Stimulated activated CD8-positive, alpha-beta memory T cell treated with anti-CD3 and anti-CD28 coated beads, Interleukin-7, amount 100 ng/mL, for 1 hour (primary cell): Measurements from ENCODE around the gene ABI2.
"Not testable (repeated sequence)": the region's sequence is repeated elsewhere in the genome, so short reads cannot be mapped to it uniquely, and the experiment has no call there.

Experiments
- DNase-seq, 2 donors: peaks; one replicate each; pipeline ENCODE4 v3.0.0-alpha.2; 2020; ENCODE audit warnings: low read depth in 2 of 2

The ABI2 gene

DNA sequence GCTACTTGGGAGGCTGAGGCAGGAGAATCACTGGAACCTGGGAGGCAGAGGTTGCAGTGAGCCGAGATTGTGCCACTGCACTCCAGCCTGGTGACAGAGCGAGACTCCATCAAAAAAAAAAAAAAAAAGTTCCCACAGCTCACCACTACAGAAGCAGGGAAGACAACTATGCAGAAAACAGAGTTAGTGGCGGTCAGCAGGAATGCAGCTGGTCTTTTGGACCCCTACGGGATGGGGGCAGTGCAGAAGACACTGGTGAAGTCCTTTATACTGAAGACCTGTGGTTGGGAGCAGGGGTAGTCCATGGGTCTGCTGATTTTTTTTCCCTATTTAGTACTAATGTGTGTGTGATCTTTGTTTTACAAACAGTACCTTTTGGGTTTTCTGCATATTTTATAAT is 101.4 kb downstream of the ABI2 start:
- DNase-seq, result not testable (repeated sequence)

DNA sequence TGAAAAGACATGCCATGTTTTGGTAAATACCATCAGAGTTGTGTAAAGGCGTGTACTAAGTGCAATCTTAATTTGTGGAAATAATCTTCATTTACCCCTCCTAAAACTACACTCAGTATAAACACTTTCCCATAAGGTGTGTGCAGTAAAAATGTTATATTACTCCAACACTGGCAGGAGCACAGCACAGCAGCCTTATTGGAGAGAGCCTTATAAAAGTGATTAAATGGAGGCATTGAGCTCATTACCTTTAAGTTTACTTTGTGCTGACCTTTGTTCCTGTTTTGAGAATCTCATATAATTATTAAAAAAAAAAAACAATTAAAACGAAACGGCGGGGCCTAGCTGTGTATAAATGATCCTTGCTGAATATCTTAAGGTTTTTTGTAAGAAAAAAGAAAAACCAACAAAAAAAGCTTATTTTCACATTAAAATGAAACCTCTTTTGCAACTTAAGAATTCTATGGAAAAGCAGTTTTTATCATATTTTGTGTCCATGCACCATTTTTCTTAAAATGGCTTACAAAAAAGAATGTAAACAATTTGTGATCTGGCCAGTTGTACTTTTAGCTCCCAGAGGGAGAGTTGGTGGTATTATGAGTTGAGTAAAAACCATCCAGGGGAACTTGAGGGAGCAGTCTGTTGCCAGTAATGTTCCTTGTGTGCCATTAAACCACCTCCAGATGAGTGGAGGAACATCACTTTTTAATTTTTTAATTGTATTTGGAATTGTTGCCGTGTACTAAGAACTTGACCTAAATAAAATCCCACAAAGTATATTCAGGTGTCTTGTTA is 103.4 kb downstream of the ABI2 start:
- DNase-seq, result no peak

DNA sequence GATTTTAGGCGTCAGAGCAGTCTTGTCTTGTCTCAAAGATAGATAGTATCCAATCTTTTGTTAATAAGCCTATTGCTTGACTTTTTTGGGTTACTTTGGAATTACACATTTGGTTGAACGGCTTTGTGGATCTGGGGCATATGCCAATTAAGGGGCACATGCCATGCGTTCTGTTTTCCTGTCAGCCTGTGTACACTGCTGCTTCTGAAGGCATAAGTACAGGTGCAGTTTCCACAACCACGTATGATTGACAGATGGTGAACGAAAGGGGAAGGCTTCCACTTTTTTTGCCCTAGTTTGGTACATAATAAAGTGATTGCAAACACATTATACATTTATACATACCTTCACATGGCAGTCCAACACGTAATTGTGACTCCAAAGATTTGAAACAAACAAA is 104.6 kb downstream of the ABI2 start:
- DNase-seq, result no peak

DNA sequence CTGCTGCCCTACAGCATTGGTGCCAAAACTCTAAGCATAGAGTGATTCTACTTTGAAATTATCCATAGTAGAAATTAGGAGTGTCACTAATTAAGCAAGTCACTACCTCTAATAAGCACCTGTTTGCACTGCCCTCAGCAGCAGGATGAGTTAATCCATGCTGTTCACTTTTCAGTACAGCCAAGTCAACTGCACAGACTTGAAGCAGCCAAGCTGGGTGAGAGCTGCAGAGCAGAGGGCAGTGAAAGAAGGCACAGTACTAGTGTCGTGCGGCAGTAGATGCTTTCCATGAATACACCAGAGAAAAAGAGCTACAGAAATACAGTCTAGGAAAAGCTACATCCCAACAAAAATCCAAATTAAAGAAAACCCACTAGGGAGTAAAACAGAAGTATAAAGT is 108.3 kb downstream of the ABI2 start:
- DNase-seq, result no peak

DNA sequence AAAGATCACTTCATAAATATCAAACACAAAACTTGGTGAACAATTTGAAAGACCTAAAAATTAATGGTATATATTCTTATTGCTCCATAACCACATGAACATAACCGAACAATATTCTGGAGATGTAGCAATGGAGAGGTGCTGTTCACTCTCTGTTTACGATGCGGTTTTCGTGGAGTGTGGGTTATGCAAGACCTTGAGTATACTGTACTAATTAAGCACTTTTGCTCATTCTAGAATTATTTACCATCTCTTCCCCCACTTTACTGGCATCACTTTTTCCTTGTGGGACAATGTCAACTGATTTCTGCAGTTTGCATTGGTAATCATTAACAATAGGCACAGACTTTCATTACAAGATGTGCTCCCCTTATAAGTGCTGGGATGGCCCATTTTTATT is 109.3 kb downstream of the ABI2 start:
- no peak for DNase-seq

DNA sequence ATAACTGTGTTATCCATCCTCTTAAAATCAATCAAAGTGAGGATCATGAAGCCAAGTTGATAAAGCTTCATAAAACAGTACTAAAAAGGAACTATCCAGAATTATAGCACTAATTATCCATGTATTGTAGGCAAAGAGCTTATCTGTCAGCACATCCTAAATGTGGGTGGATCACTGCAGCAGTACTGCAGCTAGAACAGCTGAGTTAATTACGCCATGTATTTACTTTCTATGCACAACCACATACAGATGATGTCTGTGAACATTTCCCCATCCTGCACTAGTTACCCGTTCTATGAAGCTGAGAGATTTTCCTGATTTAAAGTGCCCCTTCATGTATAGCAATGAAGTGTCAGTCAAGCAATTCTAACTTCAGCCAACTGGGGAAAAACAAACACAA is 110.3 kb downstream of the ABI2 start:
- no peak for DNase-seq

DNA sequence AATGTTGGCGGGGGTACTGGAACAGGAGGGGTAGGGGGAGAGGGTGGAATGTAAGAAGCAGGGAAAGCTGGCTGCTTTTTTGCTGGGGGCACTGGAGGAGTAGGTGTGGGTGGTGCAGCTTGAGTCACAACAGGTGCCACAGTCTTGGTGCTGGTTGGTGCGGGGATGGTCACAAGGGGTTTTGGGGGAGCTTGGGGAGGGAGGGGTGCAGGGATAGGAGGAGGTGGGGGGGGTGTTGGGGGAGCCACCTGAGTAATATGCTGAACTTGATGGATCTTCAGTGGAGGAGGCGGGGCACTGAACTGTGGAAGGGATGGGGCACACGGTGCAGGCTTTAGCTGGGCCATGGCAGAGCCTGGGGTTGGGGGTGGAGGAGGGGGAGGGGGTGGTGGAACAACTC is 112.5 kb downstream of the ABI2 start:
- no peak for DNase-seq

DNA sequence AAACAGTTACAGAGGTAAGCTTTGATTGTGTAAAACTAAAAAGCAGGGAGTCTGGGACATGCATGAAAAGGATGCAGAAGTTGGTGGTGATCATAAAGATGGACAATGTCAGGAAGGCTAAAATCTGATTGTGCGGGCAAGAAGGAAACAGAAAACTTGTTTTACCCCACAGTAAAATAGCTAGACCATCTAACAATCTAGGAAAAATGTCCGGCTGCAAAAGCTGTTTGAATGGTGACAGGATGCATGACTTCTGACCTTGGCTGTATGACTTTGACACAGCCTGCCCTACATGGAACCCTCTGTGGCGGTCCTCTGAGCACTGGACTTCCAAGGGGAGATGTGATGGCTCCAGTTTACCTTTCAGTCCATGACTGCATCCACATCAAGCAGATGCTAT is 113.3 kb downstream of the ABI2 start:
- DNase-seq, result no peak

DNA sequence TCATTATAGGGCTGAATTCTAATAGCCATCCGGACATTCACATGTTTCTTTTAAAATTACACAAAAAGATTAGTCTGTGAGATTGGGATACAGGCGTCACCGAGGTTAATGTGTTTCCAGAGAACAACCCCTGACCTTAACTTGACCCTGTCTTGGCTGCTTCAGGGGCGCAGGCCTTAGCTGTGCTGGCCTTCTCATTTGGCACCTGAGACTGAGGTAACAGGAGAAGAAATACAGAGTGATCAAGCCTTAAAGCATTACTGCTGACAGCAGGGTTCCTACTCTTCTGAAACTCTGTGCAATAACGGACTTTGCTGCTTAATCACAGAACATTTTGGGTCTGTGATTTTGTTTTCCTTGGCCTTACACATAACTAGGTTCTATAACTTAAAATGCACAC is 114.3 kb downstream of the ABI2 start:
- DNase-seq, result no peak

DNA sequence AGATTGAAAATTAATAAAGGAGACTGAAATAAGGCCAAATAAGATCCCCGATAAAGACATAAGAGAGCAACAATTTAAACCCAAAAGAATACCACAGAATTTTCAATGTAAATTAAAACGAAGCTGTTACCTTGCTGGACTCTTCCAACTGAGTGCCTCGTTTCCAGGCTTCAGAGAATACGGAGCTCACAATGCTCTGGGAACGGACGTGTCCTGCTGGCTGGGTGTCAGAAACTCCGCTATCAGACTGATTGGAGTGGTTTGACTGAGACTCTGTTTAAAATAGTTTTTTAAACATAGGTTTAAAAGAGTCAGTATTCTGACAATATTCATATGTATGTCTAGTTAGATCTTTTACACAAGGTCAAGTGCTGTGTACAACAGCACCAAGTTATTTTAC is 116.5 kb downstream of the ABI2 start:
- no peak for DNase-seq

DNA sequence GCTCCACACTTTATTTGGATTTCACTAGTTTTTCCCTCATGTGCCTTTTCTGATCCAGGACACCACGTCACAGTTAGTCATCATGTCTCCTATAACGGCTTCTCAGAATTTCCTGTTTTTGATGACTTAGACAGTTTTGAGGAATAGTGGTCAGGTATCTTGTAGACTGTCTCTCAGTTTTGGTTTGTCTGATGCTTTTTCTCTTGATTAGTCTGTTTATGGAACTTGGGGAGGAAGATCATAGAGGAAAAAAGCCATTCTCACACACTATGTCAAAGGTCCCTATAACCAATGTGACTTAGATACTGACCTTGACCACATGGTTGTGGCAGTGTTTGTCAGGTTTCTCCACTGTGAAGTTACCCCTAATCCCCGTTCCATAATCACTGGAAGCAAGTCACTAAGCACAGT is 117.9 kb downstream of the ABI2 start:
- no peak for DNase-seq

DNA sequence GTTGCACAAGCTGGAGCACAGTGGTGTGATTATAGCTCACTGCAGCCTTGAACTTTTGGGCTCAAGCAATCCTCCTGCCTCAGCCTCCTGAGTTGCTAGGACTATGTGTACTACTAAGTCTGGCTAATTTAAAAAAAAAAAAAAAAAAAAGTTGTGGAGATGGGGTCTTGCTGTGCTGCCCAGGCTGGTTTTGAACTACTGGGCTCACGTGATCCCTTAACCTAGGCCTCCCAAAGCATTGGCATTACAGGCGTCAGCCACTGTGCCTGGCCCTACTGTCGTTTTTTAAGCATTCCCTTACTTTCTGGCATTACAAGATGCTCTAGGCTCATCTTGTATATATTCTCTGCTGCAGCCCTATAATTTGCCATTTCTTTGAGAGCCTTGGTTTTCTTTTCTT is 118.6 kb downstream of the ABI2 start:
- DNase-seq, result no peak

DNA sequence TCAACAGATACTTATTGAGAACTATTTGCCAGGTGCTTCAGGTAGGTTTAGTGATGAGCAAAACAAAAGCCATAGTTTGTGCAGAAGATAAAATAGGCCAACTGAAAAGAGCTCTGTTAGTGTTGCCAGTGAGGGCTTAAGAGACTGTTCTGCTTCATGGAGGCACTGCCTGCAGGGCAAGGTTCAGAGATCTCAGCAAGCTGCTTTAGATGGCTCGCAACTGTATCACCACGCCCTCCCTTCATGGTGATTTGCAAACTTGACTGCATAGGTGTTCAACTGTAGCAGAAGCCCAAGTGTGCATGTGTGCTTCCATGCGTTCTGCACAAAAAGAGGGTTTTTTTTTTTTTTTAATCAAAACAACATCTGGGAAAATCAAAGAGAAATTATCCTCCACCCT is 122.4 kb downstream of the ABI2 start:
- DNase-seq, result no peak

DNA sequence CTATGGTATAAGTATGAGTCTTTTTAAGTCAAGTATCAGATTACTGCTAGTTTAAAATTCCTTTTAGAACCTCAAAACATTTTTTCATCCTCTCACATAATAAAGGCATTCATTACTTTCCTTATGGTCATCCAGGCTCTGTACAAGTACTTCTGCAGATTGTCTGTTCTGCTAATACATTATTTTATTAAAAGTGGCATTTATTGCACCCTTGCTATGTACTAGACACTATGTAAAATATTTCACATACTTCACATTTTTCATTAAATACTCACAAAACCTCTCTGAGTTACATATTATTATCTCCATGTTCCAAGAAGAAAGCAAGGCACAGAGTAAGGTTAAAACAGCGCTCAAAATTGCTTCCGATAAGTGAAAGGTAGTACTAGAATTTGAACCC is 122.8 kb downstream of the ABI2 start:
- DNase-seq, result no peak

DNA sequence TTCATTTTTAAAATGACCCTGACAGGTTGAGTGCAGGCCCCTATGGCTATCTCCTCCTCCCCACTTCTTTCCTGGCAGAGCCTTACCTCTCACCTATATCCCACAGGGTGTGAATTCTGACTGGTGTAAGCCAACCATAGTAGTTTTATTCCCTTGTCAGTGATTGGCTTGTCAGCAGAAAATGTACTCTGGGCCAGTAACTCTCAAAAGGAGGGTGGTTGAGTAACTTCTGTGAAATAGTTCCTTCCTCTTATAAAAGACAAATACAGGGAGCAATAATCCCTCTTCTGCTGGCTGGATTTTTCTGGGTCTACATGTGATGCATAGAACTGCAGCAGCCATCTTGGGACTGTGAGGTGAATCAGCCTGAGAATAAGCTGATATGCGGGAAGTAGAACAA is 123.5 kb downstream of the ABI2 start:
- no peak for DNase-seq

DNA sequence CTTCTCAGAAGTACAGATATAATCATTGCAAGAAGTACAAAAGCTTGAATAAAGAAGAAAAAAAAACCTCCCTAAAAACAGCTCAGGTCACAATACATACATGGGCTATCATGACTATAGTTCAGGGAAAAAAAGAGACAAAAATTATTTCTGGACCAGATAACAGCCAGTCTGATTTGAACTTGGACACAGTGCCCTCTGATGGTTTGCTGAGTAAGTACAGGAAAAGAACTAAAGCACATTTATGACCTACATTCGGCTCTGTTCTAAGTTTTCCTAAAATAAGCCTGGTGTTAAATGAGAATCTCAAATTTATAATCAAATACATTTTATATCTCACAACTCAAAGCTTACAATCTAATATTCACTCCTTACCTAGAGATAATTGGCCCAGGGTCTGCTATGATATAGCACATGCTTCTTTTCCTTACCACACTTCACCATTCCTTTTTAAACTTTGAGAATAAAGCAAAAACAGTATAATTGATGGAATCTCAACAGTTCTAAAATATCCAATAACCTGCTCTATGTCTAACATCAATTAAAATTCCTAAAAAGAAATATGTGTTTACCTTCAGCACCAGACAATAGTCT is 125.8 kb downstream of the ABI2 start:
- DNase-seq, result no peak

DNA sequence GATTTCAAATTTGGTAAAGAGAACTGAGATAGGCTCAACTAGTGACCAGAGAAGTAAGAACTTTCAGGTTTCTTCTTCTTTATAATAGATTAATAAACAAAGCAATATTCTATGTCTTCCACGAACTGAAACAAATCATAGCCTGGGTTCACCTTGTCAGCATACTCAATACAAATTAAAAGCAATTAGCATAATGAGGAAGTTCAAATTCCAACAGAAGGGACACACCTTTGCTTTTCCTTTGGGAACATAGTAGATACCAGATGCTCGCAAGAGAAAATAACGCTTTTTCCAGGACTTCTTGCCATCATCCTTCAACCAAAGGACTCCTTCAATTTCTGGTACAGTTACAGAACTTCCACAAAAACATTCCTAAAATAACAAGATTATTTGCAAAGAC is 127.0 kb downstream of the ABI2 start:
- DNase-seq, result no peak

DNA sequence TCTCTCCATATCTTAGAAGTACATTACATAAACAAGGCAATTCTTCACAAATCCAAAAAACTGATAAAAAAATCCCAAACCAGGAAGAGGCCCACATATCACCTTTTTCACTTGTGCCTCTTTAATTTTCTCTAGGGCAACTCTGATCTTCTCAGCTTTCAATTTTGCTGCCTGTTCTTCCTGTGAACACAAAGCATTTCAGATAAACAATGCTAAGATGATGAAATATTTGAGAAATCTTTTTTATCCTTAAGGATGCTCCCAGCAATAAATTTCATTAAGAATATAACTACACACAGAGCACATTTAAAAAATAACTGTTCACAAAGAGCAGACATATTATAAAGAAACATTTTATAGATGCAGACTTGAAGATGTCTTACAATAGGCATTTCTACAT is 133.6 kb downstream of the ABI2 start:
- DNase-seq, result no peak

DNA sequence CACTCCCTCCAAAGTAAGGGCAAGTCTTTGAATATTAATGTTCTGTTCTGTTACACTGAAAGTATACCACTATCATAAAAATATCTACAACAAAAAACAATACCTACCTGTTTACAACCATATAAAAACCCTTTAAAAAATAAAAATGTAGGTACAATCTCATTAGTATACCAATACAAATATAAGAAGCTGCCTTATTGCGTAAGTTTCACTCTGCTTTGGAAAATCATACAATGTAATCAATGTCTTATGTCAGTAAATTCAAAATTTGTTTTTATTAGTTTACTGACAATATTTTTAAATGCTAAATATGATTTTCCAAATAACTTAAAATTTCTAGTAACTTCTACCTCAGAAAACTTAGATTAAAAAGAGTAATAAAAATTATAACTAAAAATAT is 134.1 kb downstream of the ABI2 start:
- DNase-seq, result no peak

DNA sequence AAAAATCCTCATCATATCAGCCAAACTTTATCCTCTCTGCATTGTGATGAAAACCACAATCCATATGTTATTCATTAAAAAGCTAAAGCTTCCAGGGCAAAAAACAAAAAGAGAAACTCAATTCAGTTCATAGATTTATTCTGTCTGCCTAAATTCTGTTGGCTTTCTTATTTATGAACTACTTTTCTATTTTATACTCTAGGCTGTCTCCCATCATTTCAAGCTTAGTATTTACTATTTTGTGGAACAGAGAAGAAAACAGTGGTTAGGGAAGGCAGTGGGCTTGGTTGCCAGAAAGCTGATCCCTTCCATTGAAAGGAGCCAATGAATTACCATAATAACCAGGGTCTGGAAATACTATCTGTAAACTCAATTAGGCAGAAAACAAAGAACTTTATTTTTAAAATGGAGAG is 135.1 kb downstream of the ABI2 start:
- DNase-seq, result no peak

DNA sequence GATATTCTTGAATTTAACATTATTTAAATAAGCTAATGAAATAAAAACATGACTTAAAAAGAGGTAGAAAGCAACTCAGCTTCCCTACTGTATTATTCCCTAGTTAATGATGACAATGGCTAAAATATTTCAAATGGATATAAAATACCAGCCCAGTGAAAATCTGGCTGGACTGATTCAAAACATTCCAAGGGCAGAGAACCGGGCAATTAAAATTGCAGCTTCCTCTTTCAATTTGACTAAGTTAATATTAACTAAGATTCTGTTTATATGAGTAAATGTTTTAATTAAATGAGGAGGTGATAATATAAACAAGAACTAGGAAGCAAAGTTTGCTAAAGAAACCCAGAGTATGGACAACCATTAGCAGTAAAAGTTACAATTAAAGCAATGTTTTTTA is 141.4 kb downstream of the ABI2 start:
- DNase-seq, result no peak

DNA sequence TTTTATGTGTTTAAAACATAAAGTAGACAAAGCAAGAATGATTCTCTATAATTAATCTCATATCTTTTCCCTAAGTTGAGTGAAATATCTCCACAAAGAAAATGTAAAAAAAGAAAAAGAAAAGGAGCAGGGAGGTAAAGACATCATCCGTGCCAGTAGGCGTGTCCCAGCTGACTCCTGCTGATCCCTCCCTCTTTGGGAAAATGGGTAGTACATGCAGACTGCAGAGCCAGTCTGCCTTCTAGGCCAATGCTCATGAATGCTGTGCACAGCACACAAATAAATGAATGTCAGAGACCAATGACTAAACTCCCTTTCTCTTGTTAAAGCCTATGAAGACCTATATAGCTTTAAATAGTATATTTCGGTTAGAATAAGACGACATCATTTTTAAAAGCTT is 142.2 kb downstream of the ABI2 start:
- DNase-seq, result no peak

DNA sequence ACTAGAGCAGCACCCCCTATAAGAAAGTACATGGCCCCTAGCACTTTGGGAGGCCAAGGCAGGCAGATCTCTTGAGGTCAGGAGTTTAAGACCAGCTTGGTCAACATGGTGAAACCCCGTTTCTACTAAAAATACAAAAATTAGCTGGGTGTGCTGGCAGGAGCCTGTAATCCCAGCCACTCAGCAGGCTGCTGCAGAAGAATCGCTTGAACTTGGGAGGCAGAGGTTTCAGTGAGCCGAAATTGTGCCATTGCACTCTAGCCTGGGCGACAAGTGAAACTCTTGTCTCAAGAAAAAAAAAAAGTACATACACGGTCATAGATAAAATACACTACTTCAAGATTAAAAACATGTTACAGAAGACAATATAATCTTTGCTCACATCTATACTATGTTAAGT is 143.1 kb downstream of the ABI2 start:
- DNase-seq, result no peak

DNA sequence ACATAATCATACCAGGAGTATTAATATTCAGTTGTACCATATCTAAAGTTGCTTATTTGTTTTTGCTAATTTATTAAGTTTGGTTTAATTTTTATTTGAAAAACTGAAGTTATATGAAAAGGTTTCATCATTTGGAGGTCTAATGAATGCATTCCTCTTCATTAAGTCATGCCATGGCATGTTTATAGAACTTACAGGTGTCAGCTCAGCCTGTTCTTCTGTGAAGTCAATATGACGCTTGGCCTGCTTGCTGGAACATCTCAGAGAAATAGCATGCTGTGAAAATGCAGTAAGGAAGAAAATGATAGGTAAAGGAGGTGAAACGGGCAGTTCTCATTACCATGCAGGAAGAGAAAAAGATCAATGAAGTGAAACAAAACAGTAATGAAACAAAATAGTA is 148.7 kb downstream of the ABI2 start:
- DNase-seq, result no peak
